Choroid plexus epithelial cell (primary cell): ENCODE results near the gene SMIM44.
"Not testable (repeated sequence)": the region's sequence is repeated elsewhere in the genome, so short reads cannot be mapped to it uniquely, and the experiment has no call there.

Experiments
- DNase-seq: peaks from one replicate; pipeline ENCODE4 v3.0.0-alpha.2; 2010; ENCODE audit warnings: low read depth
- H3K4me3 ChIP-seq: 2 replicates; pipeline ENCODE4 v1.5.1; 2011; ENCODE audit warnings: low read depth, mild to moderate bottlenecking, control low read depth, low read length, moderate library complexity
- TF ChIP-seq, protein P1 (sequence below): conservative IDR thresholded peaks from 2 replicates; pipeline ENCODE4 v1.5.1; 2011; ENCODE audit warnings: low read depth, mild to moderate bottlenecking, control low read depth, inconsistent platforms, low read length, moderate library complexity

SMIM44 gene

DNA sequence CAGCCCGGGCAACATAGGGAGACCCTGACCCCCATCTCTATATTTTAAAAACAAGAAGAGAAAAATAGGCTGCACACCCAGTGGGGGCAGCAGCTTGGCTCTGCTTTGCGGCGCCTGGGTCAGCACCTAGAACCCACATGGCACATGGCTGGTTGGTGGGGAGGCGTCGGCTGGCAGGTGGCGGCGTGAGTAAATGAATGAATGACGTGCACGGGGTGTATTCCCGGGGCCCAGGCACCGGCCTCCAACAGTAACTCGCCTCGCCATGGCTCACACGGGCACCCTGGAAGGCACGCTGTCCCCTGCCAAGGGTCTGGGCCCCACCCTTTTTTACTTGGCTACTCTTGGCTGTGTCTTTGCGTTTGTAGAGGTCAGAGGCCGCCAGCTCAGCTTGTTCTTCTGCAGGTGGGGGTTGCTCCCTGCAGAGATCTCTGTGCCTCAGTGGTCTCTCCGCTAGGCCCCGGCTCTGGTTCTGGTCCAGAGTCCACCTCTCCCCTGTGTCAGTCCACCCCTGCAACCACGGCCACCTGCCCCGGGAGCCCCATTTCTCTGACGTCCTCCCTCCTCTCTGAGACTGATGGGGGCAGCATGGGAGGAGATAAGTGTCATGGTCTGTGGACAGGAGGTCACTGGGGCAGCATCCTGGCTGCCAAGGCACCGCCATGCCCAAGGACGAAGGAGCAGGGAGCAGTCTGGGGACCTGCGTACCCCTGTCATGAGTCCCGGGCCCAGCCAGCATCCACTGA lies 28.4 kb upstream of the SMIM44 start:
- DNase-seq, result no peak
- H3K4me3 ChIP-seq, result no peak overlapping the region
- TF ChIP-seq, protein P1, sequence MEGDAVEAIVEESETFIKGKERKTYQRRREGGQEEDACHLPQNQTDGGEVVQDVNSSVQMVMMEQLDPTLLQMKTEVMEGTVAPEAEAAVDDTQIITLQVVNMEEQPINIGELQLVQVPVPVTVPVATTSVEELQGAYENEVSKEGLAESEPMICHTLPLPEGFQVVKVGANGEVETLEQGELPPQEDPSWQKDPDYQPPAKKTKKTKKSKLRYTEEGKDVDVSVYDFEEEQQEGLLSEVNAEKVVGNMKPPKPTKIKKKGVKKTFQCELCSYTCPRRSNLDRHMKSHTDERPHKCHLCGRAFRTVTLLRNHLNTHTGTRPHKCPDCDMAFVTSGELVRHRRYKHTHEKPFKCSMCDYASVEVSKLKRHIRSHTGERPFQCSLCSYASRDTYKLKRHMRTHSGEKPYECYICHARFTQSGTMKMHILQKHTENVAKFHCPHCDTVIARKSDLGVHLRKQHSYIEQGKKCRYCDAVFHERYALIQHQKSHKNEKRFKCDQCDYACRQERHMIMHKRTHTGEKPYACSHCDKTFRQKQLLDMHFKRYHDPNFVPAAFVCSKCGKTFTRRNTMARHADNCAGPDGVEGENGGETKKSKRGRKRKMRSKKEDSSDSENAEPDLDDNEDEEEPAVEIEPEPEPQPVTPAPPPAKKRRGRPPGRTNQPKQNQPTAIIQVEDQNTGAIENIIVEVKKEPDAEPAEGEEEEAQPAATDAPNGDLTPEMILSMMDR, result no peak

DNA sequence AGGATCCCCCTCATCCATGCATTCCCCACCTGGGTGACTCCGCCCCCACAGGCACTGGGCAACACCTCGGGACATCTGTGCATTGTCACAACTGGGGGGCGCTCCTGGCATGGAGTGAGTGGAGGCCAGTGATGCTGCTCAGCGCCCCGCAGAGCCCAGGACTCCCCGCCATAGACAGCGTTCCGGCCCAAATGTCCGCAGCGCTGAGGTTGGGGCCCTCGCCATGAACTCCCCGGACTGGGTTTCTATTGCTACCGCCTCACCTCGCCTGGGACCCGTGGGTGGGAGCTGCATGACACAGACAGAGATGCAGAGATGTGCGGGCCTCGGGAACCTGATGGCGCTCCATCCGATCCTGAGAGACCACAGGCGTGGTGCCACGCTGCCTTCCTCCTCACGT lies 27.5 kb upstream of the SMIM44 start:
- H3K4me3 ChIP-seq, result no peak overlapping the region
- TF ChIP-seq, protein P1, result no peak
- DNase-seq, result no peak

DNA sequence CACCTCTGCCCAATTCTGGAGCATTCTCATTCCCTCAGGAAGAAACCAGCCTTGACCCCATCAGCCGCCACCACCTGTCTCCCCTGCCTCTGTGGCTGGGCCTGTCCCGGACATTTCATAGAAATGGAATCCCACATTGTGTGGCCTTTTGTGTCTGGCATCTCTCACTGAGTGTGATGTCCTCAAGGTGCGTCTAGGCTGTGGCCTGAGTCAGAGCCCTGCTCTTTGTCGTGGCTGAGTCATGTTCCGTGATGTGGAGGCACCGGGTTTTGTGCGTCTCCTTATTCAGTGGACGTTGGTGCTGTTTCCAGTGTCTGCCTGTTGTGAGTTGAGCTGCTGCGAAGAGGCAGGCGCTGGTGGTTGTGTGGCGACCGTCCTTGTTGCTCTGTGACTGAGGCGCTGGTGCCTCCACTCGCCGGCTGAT lies 26.3 kb upstream of the SMIM44 start:
- no peak overlapping the region for H3K4me3 ChIP-seq
- TF ChIP-seq, protein P1, result no peak
- peak; percentile 29 for DNase-seq

DNA sequence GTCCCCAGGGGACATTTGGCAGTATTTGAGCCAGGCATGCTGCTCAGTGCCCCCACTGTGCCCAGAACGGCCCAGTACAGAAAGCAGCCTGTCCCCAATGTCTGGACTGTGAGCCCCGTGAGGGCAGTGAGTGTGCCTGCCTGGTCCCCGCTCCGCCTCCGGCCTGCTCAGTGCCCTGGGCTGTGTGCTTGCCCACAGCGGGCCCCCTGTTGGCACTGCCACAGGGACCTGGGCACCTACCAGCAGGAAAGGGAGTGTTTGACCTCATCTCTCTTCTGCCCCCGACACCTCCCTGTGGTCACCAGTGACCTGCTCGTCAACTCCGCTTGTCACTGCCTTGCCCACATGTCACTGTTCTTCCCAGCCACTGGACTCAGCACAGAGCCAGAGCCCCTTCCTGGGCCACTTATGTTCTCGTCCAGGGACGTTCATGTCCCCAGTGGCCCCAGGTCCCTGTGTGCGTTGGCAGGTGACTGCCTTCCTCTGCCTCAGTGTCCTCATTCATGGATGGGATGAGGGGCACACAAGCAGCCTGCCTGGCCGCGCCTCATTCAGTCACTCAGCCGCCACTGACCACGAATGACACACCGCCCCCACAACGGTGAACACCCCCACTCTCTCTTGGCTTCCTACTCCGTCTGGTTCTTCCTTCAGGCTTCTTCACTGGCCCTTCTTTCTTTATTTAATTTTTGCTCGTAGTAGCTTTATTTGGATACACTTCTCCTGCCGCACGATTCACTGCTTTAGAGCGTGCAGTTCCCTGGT lies 25.7 kb upstream of the SMIM44 start:
- TF ChIP-seq, protein P1, result no peak
- no peak overlapping the region for H3K4me3 ChIP-seq
- no peak for DNase-seq

DNA sequence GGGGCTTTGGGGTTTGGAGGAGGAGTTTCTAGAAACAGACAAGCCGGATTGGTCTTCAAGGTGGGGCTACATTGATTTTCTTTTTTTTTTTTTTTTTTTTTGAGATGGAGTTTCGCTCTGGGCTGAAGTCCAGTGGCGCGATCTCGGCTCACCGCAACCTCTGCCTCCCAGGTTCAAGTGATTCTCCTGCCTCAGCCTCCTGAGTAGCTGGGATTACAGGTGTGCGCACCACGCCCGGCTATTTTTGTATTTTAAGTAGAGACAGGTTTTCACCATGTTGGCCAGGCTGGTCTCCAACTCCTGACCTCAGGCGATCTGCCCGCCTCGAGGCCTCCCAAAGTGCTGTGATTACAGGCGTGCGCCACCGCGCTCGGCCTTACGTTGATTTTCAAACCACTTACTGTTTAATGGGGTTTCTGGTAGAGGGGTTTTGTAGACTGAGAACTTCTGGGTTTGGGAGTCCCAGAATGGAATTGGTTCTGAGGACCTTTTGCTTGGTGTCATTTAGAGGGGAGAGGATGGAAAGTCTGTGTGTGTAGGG lies 24.9 kb upstream of the SMIM44 start:
- DNase-seq, H3K4me3 ChIP-seq: not testable (repeated sequence)

DNA sequence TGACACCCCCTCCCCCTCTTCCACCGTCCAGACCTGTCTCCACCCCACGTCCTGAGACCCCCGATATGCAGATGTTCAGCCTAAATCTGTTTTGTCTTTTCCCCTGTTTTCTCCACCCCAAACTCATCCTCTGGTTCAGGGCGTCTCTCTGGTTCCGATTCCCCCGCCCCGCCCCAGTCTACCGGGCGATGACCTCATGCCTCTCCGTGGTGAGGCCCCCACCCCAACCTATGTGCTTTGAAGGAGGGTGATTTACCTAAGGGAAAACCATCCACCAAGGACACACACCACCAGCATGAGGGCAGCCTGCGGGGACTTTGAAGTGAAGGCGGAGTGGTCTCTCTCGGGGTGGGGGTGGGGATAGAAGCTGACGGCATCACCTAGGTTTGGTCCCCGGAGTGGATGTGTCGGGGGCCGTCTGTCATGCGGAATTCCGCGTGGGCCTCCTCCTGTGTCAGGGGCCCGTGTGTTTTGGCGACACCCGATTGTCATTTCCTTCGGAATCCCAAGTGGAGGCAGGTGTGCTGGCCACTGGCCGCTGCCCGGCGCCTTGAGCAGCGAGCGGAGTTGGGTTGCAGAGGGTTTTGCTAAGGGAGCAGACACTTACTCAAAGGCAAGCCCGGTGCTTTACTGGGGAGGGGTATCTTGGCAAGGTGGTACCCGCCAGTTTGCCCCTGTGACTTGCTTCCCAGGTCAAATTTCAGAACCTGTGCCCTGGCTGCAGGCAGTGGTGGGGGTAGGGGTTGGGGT lies 24.3 kb upstream of the SMIM44 start:
- TF ChIP-seq, protein P1, result no peak
- DNase-seq, result no peak
- H3K4me3 ChIP-seq, result peak overlapping the region; percentile 80
